OCI-LY3 (cell line): ENCODE data around the gene NCOA1.

Source experiments
- CTCF ChIP-seq: fragments of 200-600, 300-600 bp; sonication (generic); IDR thresholded peaks from 2 replicates; pipeline ENCODE4 v1.5.1; 2014; ENCODE audit warnings: antibody characterized with exemption, low read length, low read depth
- EZH2phosphoT487 ChIP-seq: fragments of 200-600 bp; shearing (Covaris generic); IDR thresholded peaks from 2 replicates; pipeline ENCODE4 v1.6.1; 2018; ENCODE audit warnings: antibody characterized with exemption, mixed run types, low read depth

GRCh38 chr2:24690524-24690923 lies 199.5 kb downstream of the NCOA1 start:
- TF ChIP-seq CTCF (no peak), EZH2phosphoT487 (no peak)
